OCI-LY1 (cell line): ENCODE measurements around the gene STAP1.
"Not testable (repeated sequence)": the region's sequence is repeated elsewhere in the genome, so short reads cannot be mapped to it uniquely, and the experiment has no call there.

Experiments used
- H2AFZ ChIP-seq: fragments of 200-600 bp; sonication (generic), shearing (Covaris generic); 2 replicates; pipeline ENCODE4 v1.6.0; 2014; ENCODE audit warnings: antibody characterized with exemption, mild to moderate bottlenecking, low read length
- H3F3A ChIP-seq: fragments of 200-600 bp; sonication (generic), shearing (Covaris generic); 2 replicates; pipeline ENCODE4 v1.6.0; 2014; ENCODE audit warnings: mild to moderate bottlenecking, antibody characterized with exemption, low read length, moderate library complexity; ENCODE audit not compliant: insufficient read depth
- H3K27ac ChIP-seq: fragments of 200-600 bp; sonication (generic); 2 replicates; pipeline ENCODE4 v1.5.1; 2014; ENCODE audit warnings: low read length, mixed run types, mild to moderate bottlenecking, low read depth; ENCODE audit not compliant: poor library complexity, severe bottlenecking
- H3K27me3 ChIP-seq: fragments of 200-600 bp; sonication (generic); 2 replicates; pipeline ENCODE4 v1.6.0; 2014; ENCODE audit warnings: antibody characterized with exemption, mild to moderate bottlenecking, low read length, moderate library complexity; ENCODE audit not compliant: insufficient read depth
- H3K36me3 ChIP-seq: fragments of 200-600 bp; sonication (generic); 2 replicates; pipeline ENCODE4 v1.6.1; 2014; ENCODE audit warnings: mild to moderate bottlenecking, antibody characterized with exemption, low read length, moderate library complexity, mixed read lengths; ENCODE audit not compliant: insufficient read depth
- H3K4me1 ChIP-seq: fragments of 200-600 bp; sonication (generic); 2 replicates; pipeline ENCODE4 v1.5.1; 2014; ENCODE audit warnings: mild to moderate bottlenecking, low read length, moderate library complexity; ENCODE audit not compliant: insufficient read depth, severe bottlenecking
- H3K4me2 ChIP-seq: fragments of 200-600 bp; sonication (generic), shearing (Covaris generic); 2 replicates; pipeline ENCODE4 v1.6.1; 2014; ENCODE audit warnings: low read length
- H3K4me3 ChIP-seq: fragments of 200-600 bp; sonication (generic); 2 replicates; pipeline ENCODE4 v1.5.1; 2014; ENCODE audit warnings: low read length, low read depth, mild to moderate bottlenecking, mixed read lengths; ENCODE audit not compliant: poor library complexity, severe bottlenecking
- H3K79me2 ChIP-seq: fragments of 200-600 bp; shearing (Covaris generic); 2 replicates; pipeline ENCODE4 v1.6.1; 2016; ENCODE audit warnings: mixed run types, low read length, mixed read lengths; ENCODE audit not compliant: insufficient read depth
- H3K9ac ChIP-seq: fragments of 200-600 bp; sonication (generic), shearing (Covaris generic); 2 replicates; pipeline ENCODE4 v1.6.1; 2014; ENCODE audit warnings: mild to moderate bottlenecking, low read length, mixed read lengths
- H3K9me2 ChIP-seq: fragments of 200-600 bp; sonication (generic), shearing (Covaris generic); 2 replicates; pipeline ENCODE4 v1.6.1; 2014; ENCODE audit warnings: low read depth, mild to moderate bottlenecking, low read length, mixed read lengths
- H3K9me3 ChIP-seq: fragments of 200-600 bp; shearing (Covaris generic); 2 replicates; pipeline ENCODE4 v1.6.1; 2014; ENCODE audit warnings: low read length, mixed read lengths
- H4K20me1 ChIP-seq: fragments of 200-600 bp; sonication (generic), shearing (Covaris generic); 2 replicates; pipeline ENCODE4 v1.6.0; 2016; ENCODE audit warnings: mild to moderate bottlenecking, low read length; ENCODE audit not compliant: insufficient read depth
- CTCF ChIP-seq: fragments of 200-600 bp; sonication (generic), shearing (Covaris generic); IDR thresholded peaks from 2 replicates; pipeline ENCODE4 v1.5.1; 2017; ENCODE audit warnings: mild to moderate bottlenecking, antibody characterized with exemption, low read length, moderate library complexity, mixed read lengths
- EZH2 ChIP-seq: fragments of 200-600 bp; sonication (generic), shearing (Covaris generic); IDR thresholded peaks from 2 replicates; pipeline ENCODE4 v1.8.0; 2017; ENCODE audit warnings: borderline replicate concordance, mixed run types, mild to moderate bottlenecking, antibody characterized with exemption, low read length, moderate library complexity, mixed read lengths

The STAP1 gene

DNA sequence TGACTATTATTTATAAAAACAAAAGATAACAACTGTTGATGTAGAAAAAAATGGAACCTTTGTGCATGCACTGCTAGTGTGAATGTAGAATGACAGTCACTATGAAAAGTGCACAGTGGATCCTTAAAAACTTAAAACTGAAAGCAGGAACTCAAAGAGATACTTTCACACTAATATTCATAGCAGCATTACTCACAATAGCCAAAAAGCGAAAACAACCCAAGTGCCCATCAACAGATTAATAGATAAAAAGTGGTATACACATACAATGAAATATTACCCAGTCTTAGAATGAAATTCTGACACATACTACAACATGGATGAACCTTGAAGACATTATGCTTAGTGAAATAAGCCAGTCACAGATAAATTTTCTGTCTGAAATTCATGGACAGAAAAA, 37.0 kb upstream of the STAP1 start:
- Histone ChIP-seq H2AFZ (no peak overlapping the region), H3K4me3 (no peak overlapping the region), H3K79me2 (peaks cover 37% of the 10 kb centered on the region), H3K9me3 (no peaks in the 10 kb centered on the region), H3K27me3 (no peaks in the 10 kb centered on the region), H3K27ac (no peak overlapping the region), H4K20me1 (no peaks in the 10 kb centered on the region), H3K4me1 (no peaks in the 10 kb centered on the region), H3K9me2 (no peaks in the 10 kb centered on the region), H3K36me3 (peaks cover 60% of the 10 kb centered on the region), H3F3A (no peaks in the 10 kb centered on the region), H3K4me2 (no peak overlapping the region), H3K9ac (no peak overlapping the region)
- TF ChIP-seq EZH2 (no peak), CTCF (no peak)

GRCh38 chr4:67522230-67522629, 36.3 kb upstream of the STAP1 start:
- Histone ChIP-seq H3K4me3 (no peak overlapping the region), H3K9me2 (no peaks in the 10 kb centered on the region), H3K36me3 (peaks cover 60% of the 10 kb centered on the region), H3F3A (no peaks in the 10 kb centered on the region), H3K27me3 (no peaks in the 10 kb centered on the region), H3K9ac (no peak overlapping the region), H3K79me2 (peaks cover 44% of the 10 kb centered on the region), H3K27ac (no peak overlapping the region), H4K20me1 (no peaks in the 10 kb centered on the region), H3K4me1 (no peaks in the 10 kb centered on the region), H3K9me3 (no peaks in the 10 kb centered on the region), H3K4me2 (no peak overlapping the region), H2AFZ (no peak overlapping the region)
- no peak for TF ChIP-seq EZH2
- TF ChIP-seq CTCF: no peak

DNA sequence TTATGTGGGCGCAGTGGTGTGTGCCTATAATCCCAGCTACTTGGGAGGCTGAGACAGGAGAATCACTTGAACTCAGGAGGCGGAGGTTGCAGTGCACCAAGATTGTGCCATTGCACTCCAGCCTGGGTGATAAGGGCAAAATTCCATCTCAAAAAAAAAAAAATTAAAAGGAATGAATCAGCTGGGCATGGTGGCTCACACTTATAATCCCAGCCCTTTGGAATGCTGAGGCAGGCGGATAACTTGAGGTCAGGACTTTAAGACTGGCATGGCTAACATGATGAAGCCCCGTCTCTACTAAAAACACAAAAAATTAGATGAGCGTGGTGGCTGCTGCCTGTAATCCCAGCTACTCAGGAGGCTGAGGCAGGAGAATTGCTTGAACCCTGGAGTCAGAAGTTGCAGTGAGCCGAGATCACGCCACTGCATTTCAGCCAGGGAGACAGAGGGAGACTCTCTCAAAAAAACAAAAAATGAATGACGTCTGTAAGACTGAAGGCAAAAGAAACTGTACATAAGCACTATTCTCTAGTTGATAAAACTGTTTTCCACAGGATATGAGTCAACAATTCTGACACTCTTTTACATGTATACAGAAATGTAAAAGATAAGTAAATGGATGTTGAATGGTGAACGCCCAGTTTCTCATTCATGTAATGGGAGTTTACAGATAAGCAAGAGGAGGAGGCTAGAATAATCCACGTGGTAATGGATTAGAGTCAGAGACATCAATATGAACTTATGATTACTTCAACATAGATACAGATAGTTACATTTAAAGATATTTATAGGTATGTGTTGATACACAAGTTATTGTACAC, 35.5 kb upstream of the STAP1 start:
- TF ChIP-seq CTCF: no peak
- TF ChIP-seq EZH2: no peak
- Histone ChIP-seq H4K20me1 (no peaks in the 10 kb centered on the region), H3K4me2 (no peak overlapping the region), H3K27ac (no peak overlapping the region), H3K36me3 (peaks cover 61% of the 10 kb centered on the region), H3K9me2 (no peaks in the 10 kb centered on the region), H2AFZ (no peak overlapping the region), H3K9me3 (no peaks in the 10 kb centered on the region), H3K79me2 (peaks cover 53% of the 10 kb centered on the region), H3F3A (no peaks in the 10 kb centered on the region), H3K9ac (no peak overlapping the region), H3K4me3 (no peak overlapping the region), H3K27me3 (no peaks in the 10 kb centered on the region), H3K4me1 (no peaks in the 10 kb centered on the region)

- not testable (repeated sequence) for H3K27ac ChIP-seq, H3K4me2 ChIP-seq, H3K9me3 ChIP-seq, H3F3A ChIP-seq, H4K20me1 ChIP-seq, H3K9me2 ChIP-seq, H3K4me3 ChIP-seq, H3K4me1 ChIP-seq, H3K27me3 ChIP-seq, H3K9ac ChIP-seq, H2AFZ ChIP-seq
- Histone ChIP-seq H3K36me3 (peaks cover 61% of the 10 kb centered on the region), H3K79me2 (peaks cover 58% of the 10 kb centered on the region)
These were observed 34.4 kb upstream of the STAP1 start for GRCh38 chr4:67524140-67524539.
